ENCODE results near the gene TAF12. TPM values are rescaled to one million over a fixed set of nuclear protein-coding genes. Genes with fewer than 3 reads are reported as not detected.

TAF12 gene
- total and polyA plus RNA-seq, 10 of the 15 experiments (the other 5 are each of a cell fraction or from before 2014, with no cell fraction given) = 18.3 to 43.3 (median 28.6) TPM

DNA sequence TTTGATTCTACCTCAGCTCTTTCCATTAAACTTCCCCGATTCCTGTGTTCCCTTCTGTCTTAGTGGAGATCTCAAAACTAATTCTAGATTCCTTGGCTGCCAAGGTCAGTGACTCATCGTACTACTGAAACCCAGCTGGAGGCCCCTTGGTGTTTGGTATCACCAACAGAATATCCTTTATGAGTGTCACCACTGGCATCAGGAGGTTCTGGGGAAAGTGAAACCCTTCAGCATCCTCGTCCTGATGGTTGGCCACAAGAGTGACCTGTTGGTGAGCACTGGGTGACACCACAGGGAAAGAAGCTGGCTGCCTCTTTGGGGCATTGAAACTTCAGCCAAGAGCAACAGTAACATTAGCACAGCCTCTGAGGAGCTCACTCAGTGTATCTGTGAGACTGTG is 41.2 kb downstream of the TAF12 start:
- no peak for FAIRE-seq
- in situ Hi-C loops (cut with MboI) = loop anchor here (5.0 kb wide), 3 partner anchors 84 to 354 kb away; no protein-coding TSS in a partner anchor
- POLR2A ChIA-PET = interaction anchor here (0.6 to 4.7 kb wide), 6 partner anchors 22 to 660 kb away, joined by 3 to 33 read pairs (median 4); partner anchors contain the start of gene YTHDF2
- Histone ChIP-seq H3K9ac (ENCODE audit: control insufficient read depth, insufficient read depth, low read length) (no peak overlapping the region), H3K4me1 (ENCODE audit: control insufficient read depth, insufficient read depth, low read length) (peaks cover 22% of the 10 kb centered on the region), H3K27me3 (replicated peaks in 1 of 2; ENCODE audit: control insufficient read depth in 2 of 2, insufficient read depth in 2 of 2, low read length in 1 of 2) (no peaks in the 10 kb centered on the region), H3K9me3 (replicated peaks; ENCODE audit: control insufficient read depth, insufficient read depth, low read length) (no peaks in the 10 kb centered on the region), H3K27ac (ENCODE audit: control insufficient read depth, insufficient read depth) (no peak overlapping the region), H3K36me3 (ENCODE audit: control insufficient read depth in 2 of 2, insufficient read depth in 2 of 2, low read length in 1 of 2) (peaks cover 4 to 11% of the 10 kb centered on the region in 2 experiments; a peak in 3 of 4 replicates), H3K79me2 (ENCODE audit: control insufficient read depth, insufficient read depth, low read length) (no peaks in the 10 kb centered on the region), H4K20me1 (ENCODE audit: control insufficient read depth, insufficient read depth) (no peaks in the 10 kb centered on the region), H2AFZ (ENCODE audit: control insufficient read depth, low read depth, low read length) (no peak overlapping the region), H3K4me3 (no peak overlapping the region), H3K4me2 (ENCODE audit: control insufficient read depth, insufficient read depth) (no peak overlapping the region)
- CTCF ChIA-PET = interaction anchor here (0.7 to 6.9 kb wide), 22 partner anchors 9 to 352 kb away, joined by 3 to 104 read pairs (median 6); partner anchors contain the start of genes PHACTR4, RCC1, TAF12 and TRNAU1AP
- RAD21 ChIA-PET (ENCODE audit: unreplicated experiment) = interaction anchor here (1.0 to 9.3 kb wide), 16 partner anchors 10 to 353 kb away, joined by 3 to 108 read pairs (median 5); partner anchors contain the start of genes RCC1, TAF12 and TRNAU1AP
- WGBS (ENCODE audit: insufficient coverage, insufficient replicate concordance, low lambda C conversion rate, missing lambda C conversion rate) = 42% methylated on average over 3 of the region's 3 CpGs
- no peak for DNase-seq (ENCODE audit: low read depth, low spot score)
- intact Hi-C loops (cut with micrococcal nuclease; ENCODE audit: unreplicated experiment) = loop anchor here (1.0 to 5.0 kb wide), 5 partner anchors 49 to 354 kb away; partner anchors contain the start of gene TRNAU1AP
- SMC1A ChIA-PET (ENCODE audit: uncharacterized antibody, unreplicated experiment) = interaction anchor here (1.2 to 8.4 kb wide), 12 partner anchors 18 to 353 kb away, joined by 3 to 83 read pairs (median 11); no protein-coding TSS in a partner anchor
- peak; percentile 84 for ATAC-seq
- no TSS peak for BruUV-seq (replicated peaks)
- TF ChIP-seq, protein P1, sequence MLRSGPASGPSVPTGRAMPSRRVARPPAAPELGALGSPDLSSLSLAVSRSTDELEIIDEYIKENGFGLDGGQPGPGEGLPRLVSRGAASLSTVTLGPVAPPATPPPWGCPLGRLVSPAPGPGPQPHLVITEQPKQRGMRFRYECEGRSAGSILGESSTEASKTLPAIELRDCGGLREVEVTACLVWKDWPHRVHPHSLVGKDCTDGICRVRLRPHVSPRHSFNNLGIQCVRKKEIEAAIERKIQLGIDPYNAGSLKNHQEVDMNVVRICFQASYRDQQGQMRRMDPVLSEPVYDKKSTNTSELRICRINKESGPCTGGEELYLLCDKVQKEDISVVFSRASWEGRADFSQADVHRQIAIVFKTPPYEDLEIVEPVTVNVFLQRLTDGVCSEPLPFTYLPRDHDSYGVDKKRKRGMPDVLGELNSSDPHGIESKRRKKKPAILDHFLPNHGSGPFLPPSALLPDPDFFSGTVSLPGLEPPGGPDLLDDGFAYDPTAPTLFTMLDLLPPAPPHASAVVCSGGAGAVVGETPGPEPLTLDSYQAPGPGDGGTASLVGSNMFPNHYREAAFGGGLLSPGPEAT (IDR thresholded peaks at IDR 0.05; ENCODE audit: low read depth) = no peak
- TF ChIP-seq IRF4 (IDR thresholded peaks at IDR 0.05; ENCODE audit: low read depth, low read length) (peak; percentile 34; the same call in 1 of the 2 replicates), POLR2AphosphoS5 (IDR thresholded peaks at IDR 0.05; ENCODE audit: low read length) (no peak), RUNX3 (IDR thresholded peaks at IDR 0.05; ENCODE audit: low read length) (peak; percentile 56), CHD4 (IDR thresholded peaks at IDR 0.05) (no peak), JUNB (IDR thresholded peaks at IDR 0.05) (peak; percentile 60), EP300 (IDR thresholded peaks at IDR 0.05; ENCODE audit: borderline replicate concordance in 1 of 2, control insufficient read depth in 1 of 2, low read depth in 2 of 2, low read length in 2 of 2) (no peak), NR2F1 (conservative IDR thresholded peaks at IDR 0.05) (0 out of 2 replicates have a peak, but pooled peaks have one; percentile 45), SRF (IDR thresholded peaks at IDR 0.05; ENCODE audit: low read depth in 2 of 2, low read length in 2 of 2) (no peak), BMI1 (IDR thresholded peaks at IDR 0.05; ENCODE audit: borderline replicate concordance) (no peak), ZNF274 (IDR thresholded peaks at IDR 0.05; ENCODE audit: insufficient read depth, insufficient read length) (no peak), GATAD2B (conservative IDR thresholded peaks at IDR 0.05; ENCODE audit: low read depth) (no peak), ZNF207 (IDR thresholded peaks at IDR 0.05; ENCODE audit: borderline replicate concordance) (no peak), TBL1XR1 (IDR thresholded peaks at IDR 0.05; ENCODE audit: low read depth, low read length) (no peak), CBX3 (IDR thresholded peaks at IDR 0.05; ENCODE audit: borderline replicate concordance, low read depth) (no peak), NFYA (IDR thresholded peaks at IDR 0.05; ENCODE audit: borderline replicate concordance, low read depth, low read length) (no peak)
- TF ChIP-seq, protein P2, sequence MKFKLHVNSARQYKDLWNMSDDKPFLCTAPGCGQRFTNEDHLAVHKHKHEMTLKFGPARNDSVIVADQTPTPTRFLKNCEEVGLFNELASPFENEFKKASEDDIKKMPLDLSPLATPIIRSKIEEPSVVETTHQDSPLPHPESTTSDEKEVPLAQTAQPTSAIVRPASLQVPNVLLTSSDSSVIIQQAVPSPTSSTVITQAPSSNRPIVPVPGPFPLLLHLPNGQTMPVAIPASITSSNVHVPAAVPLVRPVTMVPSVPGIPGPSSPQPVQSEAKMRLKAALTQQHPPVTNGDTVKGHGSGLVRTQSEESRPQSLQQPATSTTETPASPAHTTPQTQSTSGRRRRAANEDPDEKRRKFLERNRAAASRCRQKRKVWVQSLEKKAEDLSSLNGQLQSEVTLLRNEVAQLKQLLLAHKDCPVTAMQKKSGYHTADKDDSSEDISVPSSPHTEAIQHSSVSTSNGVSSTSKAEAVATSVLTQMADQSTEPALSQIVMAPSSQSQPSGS (IDR thresholded peaks at IDR 0.05; ENCODE audit: low read length) = no peak
- TF ChIP-seq, protein P3, sequence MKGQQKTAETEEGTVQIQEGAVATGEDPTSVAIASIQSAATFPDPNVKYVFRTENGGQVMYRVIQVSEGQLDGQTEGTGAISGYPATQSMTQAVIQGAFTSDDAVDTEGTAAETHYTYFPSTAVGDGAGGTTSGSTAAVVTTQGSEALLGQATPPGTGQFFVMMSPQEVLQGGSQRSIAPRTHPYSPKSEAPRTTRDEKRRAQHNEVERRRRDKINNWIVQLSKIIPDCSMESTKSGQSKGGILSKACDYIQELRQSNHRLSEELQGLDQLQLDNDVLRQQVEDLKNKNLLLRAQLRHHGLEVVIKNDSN (IDR thresholded peaks at IDR 0.05; ENCODE audit: borderline replicate concordance, extremely low read length, insufficient read depth, low read depth, low read length) = no peak
- TF ChIP-seq, protein P4, sequence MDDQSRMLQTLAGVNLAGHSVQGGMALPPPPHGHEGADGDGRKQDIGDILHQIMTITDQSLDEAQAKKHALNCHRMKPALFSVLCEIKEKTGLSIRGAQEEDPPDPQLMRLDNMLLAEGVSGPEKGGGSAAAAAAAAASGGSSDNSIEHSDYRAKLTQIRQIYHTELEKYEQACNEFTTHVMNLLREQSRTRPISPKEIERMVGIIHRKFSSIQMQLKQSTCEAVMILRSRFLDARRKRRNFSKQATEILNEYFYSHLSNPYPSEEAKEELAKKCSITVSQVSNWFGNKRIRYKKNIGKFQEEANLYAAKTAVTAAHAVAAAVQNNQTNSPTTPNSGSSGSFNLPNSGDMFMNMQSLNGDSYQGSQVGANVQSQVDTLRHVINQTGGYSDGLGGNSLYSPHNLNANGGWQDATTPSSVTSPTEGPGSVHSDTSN (IDR thresholded peaks at IDR 0.05; ENCODE audit: insufficient replicate concordance, low read depth, low read length) = no peak

All from GM12878 (cell line).